ENCODE data around the gene FREM1. TPM values are rescaled to one million over a fixed set of nuclear protein-coding genes. Genes with fewer than 3 reads are reported as not detected.

The FREM1 gene
- total and polyA plus RNA-seq, 10 of the 15 experiments (the other 5 are each of a cell fraction or from before 2014, with no cell fraction given): 0.01 to 0.16 (median 0.08) TPM; not detected in 7

DNA sequence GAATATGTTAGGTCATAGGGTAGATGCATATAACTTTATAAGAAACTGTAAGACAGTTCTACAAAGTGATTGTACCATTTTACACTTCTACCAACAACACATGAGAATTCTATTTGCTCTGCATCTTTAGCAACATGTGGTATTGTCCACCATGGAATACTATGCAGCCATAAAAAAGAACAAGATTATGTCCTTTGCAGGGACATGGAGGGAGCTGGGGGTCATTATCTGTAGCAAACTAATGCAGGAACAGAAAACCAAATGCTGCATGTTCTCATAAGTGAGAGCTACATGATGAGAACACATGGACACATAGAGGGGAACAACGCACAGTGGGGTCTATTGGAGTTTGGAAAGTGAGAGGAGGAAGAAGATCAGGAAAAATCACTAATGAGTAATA, 165.5 kb downstream of the FREM1 start:
- H3K4me1 ChIP-seq (ENCODE audit: control insufficient read depth, insufficient read depth, low read length): no peaks in the 10 kb centered on the region
- H4K20me1 ChIP-seq (ENCODE audit: control insufficient read depth, insufficient read depth): no peaks in the 10 kb centered on the region
- no peaks in the 10 kb centered on the region for H3K79me2 ChIP-seq (ENCODE audit: control insufficient read depth, insufficient read depth, low read length)
- ChIA-PET POLR2A (no interaction called here), SMC1A (ENCODE audit: uncharacterized antibody, unreplicated experiment) (no interaction called here), CTCF (no interaction called here), RAD21 (ENCODE audit: unreplicated experiment) (no interaction called here)
- in situ Hi-C loops (cut with MboI): no loop called here
- 35% methylated on average over 1 of the region's 1 CpG for WGBS (ENCODE audit: insufficient coverage, insufficient replicate concordance, low lambda C conversion rate, missing lambda C conversion rate)
- TF ChIP-seq EED (IDR thresholded peaks at IDR 0.05; ENCODE audit: low read depth) (no peak), EGR1 (IDR thresholded peaks at IDR 0.05; ENCODE audit: borderline replicate concordance in 1 of 2, low read depth in 2 of 2, low read length in 2 of 2) (no peak), LARP7 (IDR thresholded peaks at IDR 0.05) (no peak), CREB1 (IDR thresholded peaks at IDR 0.05; ENCODE audit: low read depth) (no peak)
- TF ChIP-seq, protein P1, sequence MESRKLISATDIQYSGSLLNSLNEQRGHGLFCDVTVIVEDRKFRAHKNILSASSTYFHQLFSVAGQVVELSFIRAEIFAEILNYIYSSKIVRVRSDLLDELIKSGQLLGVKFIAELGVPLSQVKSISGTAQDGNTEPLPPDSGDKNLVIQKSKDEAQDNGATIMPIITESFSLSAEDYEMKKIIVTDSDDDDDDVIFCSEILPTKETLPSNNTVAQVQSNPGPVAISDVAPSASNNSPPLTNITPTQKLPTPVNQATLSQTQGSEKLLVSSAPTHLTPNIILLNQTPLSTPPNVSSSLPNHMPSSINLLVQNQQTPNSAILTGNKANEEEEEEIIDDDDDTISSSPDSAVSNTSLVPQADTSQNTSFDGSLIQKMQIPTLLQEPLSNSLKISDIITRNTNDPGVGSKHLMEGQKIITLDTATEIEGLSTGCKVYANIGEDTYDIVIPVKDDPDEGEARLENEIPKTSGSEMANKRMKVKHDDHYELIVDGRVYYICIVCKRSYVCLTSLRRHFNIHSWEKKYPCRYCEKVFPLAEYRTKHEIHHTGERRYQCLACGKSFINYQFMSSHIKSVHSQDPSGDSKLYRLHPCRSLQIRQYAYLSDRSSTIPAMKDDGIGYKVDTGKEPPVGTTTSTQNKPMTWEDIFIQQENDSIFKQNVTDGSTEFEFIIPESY (IDR thresholded peaks at IDR 0.05): no peak
- no peaks in the 10 kb centered on the region for H3K9me3 ChIP-seq (replicated peaks; ENCODE audit: control insufficient read depth, insufficient read depth, low read length)
- no peak overlapping the region for H3K27ac ChIP-seq (ENCODE audit: control insufficient read depth, insufficient read depth)
- BruUV-seq (replicated peaks): no TSS peak
- ATAC-seq (no peak), DNase-seq (ENCODE audit: low read depth, low spot score) (no peak), FAIRE-seq (no peak)
- intact Hi-C loops (cut with micrococcal nuclease; ENCODE audit: unreplicated experiment): no loop called here
- H2AFZ ChIP-seq (ENCODE audit: control insufficient read depth, low read depth, low read length): no peak overlapping the region
- H3K36me3 ChIP-seq (ENCODE audit: control insufficient read depth in 2 of 2, insufficient read depth in 2 of 2, low read length in 1 of 2): no peaks in the 10 kb centered on the region
- H3K9ac ChIP-seq (ENCODE audit: control insufficient read depth, insufficient read depth, low read length): no peak overlapping the region
- H3K4me3 ChIP-seq: no peak overlapping the region
- H3K27me3 ChIP-seq (replicated peaks in 1 of 2; ENCODE audit: control insufficient read depth in 2 of 2, insufficient read depth in 2 of 2, low read length in 1 of 2): no peaks in the 10 kb centered on the region; a peak in 1 of 4 replicates
- H3K4me2 ChIP-seq (ENCODE audit: control insufficient read depth, insufficient read depth): no peak overlapping the region

DNA sequence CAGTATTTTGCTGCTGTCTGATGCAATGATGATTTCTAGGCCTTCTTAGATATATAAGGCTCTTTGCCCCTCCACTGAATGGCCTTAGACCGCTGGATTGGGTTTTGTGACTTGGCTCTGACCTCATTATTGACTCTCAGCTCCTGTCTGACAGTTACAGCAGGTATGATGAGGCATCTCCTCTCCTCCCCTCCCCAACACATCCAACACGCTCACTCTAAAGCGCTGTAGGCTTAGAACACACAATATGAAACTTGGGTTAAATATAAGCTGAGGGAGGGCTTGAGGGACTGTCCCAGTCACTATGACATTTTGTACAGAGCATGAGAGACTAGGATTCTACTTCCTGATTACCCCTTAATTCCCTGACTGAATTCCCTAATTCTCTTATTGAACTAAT, 168.9 kb downstream of the FREM1 start:
- ChIA-PET RAD21 (ENCODE audit: unreplicated experiment) (no interaction called here), SMC1A (ENCODE audit: uncharacterized antibody, unreplicated experiment) (interaction anchor here (0.7 to 1.0 kb wide), 3 partner anchors 19 to 156 kb away, joined by 3 to 4 read pairs (median 3); no protein-coding TSS in a partner anchor), CTCF (interaction anchor here (0.9 kb wide), 1 partner anchor 54 kb away, joined by 3 read pairs; no protein-coding TSS in a partner anchor), POLR2A (no interaction called here)
- no peaks in the 10 kb centered on the region for H3K9me3 ChIP-seq (replicated peaks; ENCODE audit: control insufficient read depth, insufficient read depth, low read length)
- no peaks in the 10 kb centered on the region for H3K27me3 ChIP-seq (replicated peaks in 1 of 2; ENCODE audit: control insufficient read depth in 2 of 2, insufficient read depth in 2 of 2, low read length in 1 of 2)
- intact Hi-C loops (cut with micrococcal nuclease; ENCODE audit: unreplicated experiment) (no loop called here), in situ Hi-C loops (cut with MboI) (no loop called here)
- DNase-seq (ENCODE audit: low read depth, low spot score): no peak
- 25% methylated on average over 3 of the region's 3 CpGs for WGBS (ENCODE audit: insufficient coverage, insufficient replicate concordance, low lambda C conversion rate, missing lambda C conversion rate)
- no peak overlapping the region for H3K4me2 ChIP-seq (ENCODE audit: control insufficient read depth, insufficient read depth)
- TF ChIP-seq CREB1 (IDR thresholded peaks at IDR 0.05; ENCODE audit: low read depth) (0 out of 2 replicates have a peak, but pooled peaks have one; percentile 37), RAD21 (IDR thresholded peaks at IDR 0.05; ENCODE audit: insufficient read depth, low read depth, low read length) (no peak)
- peak; percentile 48 for ATAC-seq
- H3K79me2 ChIP-seq (ENCODE audit: control insufficient read depth, insufficient read depth, low read length): no peaks in the 10 kb centered on the region
- H3K4me1 ChIP-seq (ENCODE audit: control insufficient read depth, insufficient read depth, low read length): no peaks in the 10 kb centered on the region
- BruUV-seq (replicated peaks): no TSS peak
- H3K4me3 ChIP-seq: no peak overlapping the region
- H3K27ac ChIP-seq (ENCODE audit: control insufficient read depth, insufficient read depth): no peak overlapping the region
- H4K20me1 ChIP-seq (ENCODE audit: control insufficient read depth, insufficient read depth): no peaks in the 10 kb centered on the region
- no peak overlapping the region for H2AFZ ChIP-seq (ENCODE audit: control insufficient read depth, low read depth, low read length)
- H3K9ac ChIP-seq (ENCODE audit: control insufficient read depth, insufficient read depth, low read length): no peak overlapping the region
- FAIRE-seq: no peak
- no peaks in the 10 kb centered on the region for H3K36me3 ChIP-seq (ENCODE audit: control insufficient read depth in 2 of 2, insufficient read depth in 2 of 2, low read length in 1 of 2)
